SH-SY5Y (cell line): Measurements from ENCODE around the gene ROBO1.

ENCODE experiments used
- GATA2 ChIP-seq: IDR thresholded peaks from 2 replicates; pipeline ENCODE4 v1.6.1; 2011; ENCODE audit warnings: mild to moderate bottlenecking, low read depth, low read length
- GATA3 ChIP-seq: IDR thresholded peaks from 2 replicates; pipeline ENCODE4 v1.6.1; 2011; ENCODE audit warnings: low read depth, mild to moderate bottlenecking, low read length, moderate library complexity

GRCh38 chr3:78668302-78668701, 1099.5 kb downstream of the ROBO1 start:
- no peak for TF ChIP-seq GATA3
- TF ChIP-seq GATA2: no peak
